ENCODE results near the gene SNRPA.

Gene SNRPA

GRCh38 chr19:40798683-40799557 lies 47.9 kb downstream of the SNRPA start, which contains the start of gene EGLN2:
TSS of gene EGLN2 (plus strand) at chr19:40799191. CDS start at chr19:40800573, 1,382 bp downstream.
- Mint-ChIP-seq H3K4me3 (peak within 1 kb of the TSS; percentile 96), H3K27ac (peak within 1 kb of the TSS; percentile 97), H3K4me1 (peaks cover 51% of the 10 kb centered on the region), H3K36me3 (peaks cover 2% of the 10 kb centered on the region), H3K27me3 (no peaks in the 10 kb centered on the region), H3K9me3 (no peaks in the 10 kb centered on the region)

- H3K27me3 Mint-ChIP-seq = no peaks in the 10 kb centered on the region
- peak overlapping the region; percentile 97 for H3K27ac Mint-ChIP-seq
- peaks cover 2% of the 10 kb centered on the region for H3K36me3 Mint-ChIP-seq
- H3K4me1 Mint-ChIP-seq = peaks cover 59% of the 10 kb centered on the region
- H3K4me3 Mint-ChIP-seq = peak overlapping the region; percentile 92
- H3K9me3 Mint-ChIP-seq = no peaks in the 10 kb centered on the region
Measured at GRCh38 chr19:40799558-40800338, 48.7 kb downstream of the SNRPA start.

- H3K9me3 Mint-ChIP-seq = no peaks in the 10 kb centered on the region
- peaks cover 2% of the 10 kb centered on the region for H3K36me3 Mint-ChIP-seq
- peaks cover 66% of the 10 kb centered on the region for H3K4me1 Mint-ChIP-seq
- H3K27ac Mint-ChIP-seq = peak overlapping the region; percentile 97
- no peaks in the 10 kb centered on the region for H3K27me3 Mint-ChIP-seq
- peak overlapping the region; percentile 92 for H3K4me3 Mint-ChIP-seq
Measured at GRCh38 chr19:40800339-40800996, 49.5 kb downstream of the SNRPA start.

- Mint-ChIP-seq H3K9me3 (no peaks in the 10 kb centered on the region), H3K4me3 (peak overlapping the region; percentile 92), H3K36me3 (peaks cover 2% of the 10 kb centered on the region), H3K4me1 (peaks cover 72% of the 10 kb centered on the region), H3K27me3 (no peaks in the 10 kb centered on the region), H3K27ac (no peak overlapping the region)
Measured at GRCh38 chr19:40800997-40801377, 50.0 kb downstream of the SNRPA start.

GRCh38 chr19:40801426-40802299 lies 50.7 kb downstream of the SNRPA start:
- Mint-ChIP-seq H3K27me3 (no peaks in the 10 kb centered on the region), H3K9me3 (no peaks in the 10 kb centered on the region), H3K36me3 (peaks cover 2% of the 10 kb centered on the region), H3K27ac (peak overlapping the region; percentile 84), H3K4me3 (peak overlapping the region; percentile 92), H3K4me1 (peaks cover 78% of the 10 kb centered on the region)

- Mint-ChIP-seq H3K36me3 (peaks cover 2% of the 10 kb centered on the region), H3K9me3 (no peaks in the 10 kb centered on the region), H3K27ac (peak overlapping the region; percentile 86)
Measured at GRCh38 chr19:40802300-40803169, 51.5 kb downstream of the SNRPA start.

GRCh38 chr19:40803170-40803856 lies 52.3 kb downstream of the SNRPA start:
- H3K9me3 Mint-ChIP-seq = no peaks in the 10 kb centered on the region
- peak overlapping the region; percentile 86 for H3K27ac Mint-ChIP-seq
- H3K4me3 Mint-ChIP-seq = peak overlapping the region; percentile 92
- no peaks in the 10 kb centered on the region for H3K27me3 Mint-ChIP-seq
- H3K36me3 Mint-ChIP-seq = peaks cover 4% of the 10 kb centered on the region
- peaks cover 82% of the 10 kb centered on the region for H3K4me1 Mint-ChIP-seq

More at GRCh38 chr19:40802300-40803169, 51.5 kb downstream of the SNRPA start:
- Mint-ChIP-seq H3K27me3 (no peaks in the 10 kb centered on the region), H3K4me3 (peak overlapping the region; percentile 92), H3K4me1 (peaks cover 82% of the 10 kb centered on the region)

- H3K9me3 Mint-ChIP-seq = no peaks in the 10 kb centered on the region
- H3K4me1 Mint-ChIP-seq = peaks cover 80% of the 10 kb centered on the region
- no peaks in the 10 kb centered on the region for H3K27me3 Mint-ChIP-seq
- H3K36me3 Mint-ChIP-seq = peaks cover 4% of the 10 kb centered on the region
- peak overlapping the region; percentile 86 for H3K27ac Mint-ChIP-seq
- H3K4me3 Mint-ChIP-seq = peak overlapping the region; percentile 92
Measured at GRCh38 chr19:40803857-40804782, 53.1 kb downstream of the SNRPA start.

- H3K36me3 Mint-ChIP-seq = peaks cover 4% of the 10 kb centered on the region
- peak overlapping the region; percentile 86 for H3K27ac Mint-ChIP-seq
- H3K4me1 Mint-ChIP-seq = peaks cover 82% of the 10 kb centered on the region
- no peaks in the 10 kb centered on the region for H3K27me3 Mint-ChIP-seq
- H3K9me3 Mint-ChIP-seq = no peaks in the 10 kb centered on the region
- H3K4me3 Mint-ChIP-seq = peak overlapping the region; percentile 92
Measured at GRCh38 chr19:40804783-40805242, 53.8 kb downstream of the SNRPA start.

GRCh38 chr19:40805258-40805868 lies 54.4 kb downstream of the SNRPA start:
- no peaks in the 10 kb centered on the region for H3K27me3 Mint-ChIP-seq
- H3K27ac Mint-ChIP-seq = peak overlapping the region; percentile 86
- H3K4me3 Mint-ChIP-seq = peak overlapping the region; percentile 92
- no peaks in the 10 kb centered on the region for H3K9me3 Mint-ChIP-seq
- H3K36me3 Mint-ChIP-seq = peaks cover 4% of the 10 kb centered on the region
- peaks cover 83% of the 10 kb centered on the region for H3K4me1 Mint-ChIP-seq

- H3K9me3 Mint-ChIP-seq = no peaks in the 10 kb centered on the region
- peak overlapping the region; percentile 84 for H3K4me3 Mint-ChIP-seq
- H3K4me1 Mint-ChIP-seq = peaks cover 87% of the 10 kb centered on the region
- peak overlapping the region; percentile 96 for H3K27ac Mint-ChIP-seq
- peaks cover 4% of the 10 kb centered on the region for H3K36me3 Mint-ChIP-seq
- no peaks in the 10 kb centered on the region for H3K27me3 Mint-ChIP-seq
Measured at GRCh38 chr19:40806423-40807146, 55.6 kb downstream of the SNRPA start.
